GM12878 (cell line): ENCODE measurements around the gene RNASEH2A. TPM values are rescaled to one million over a fixed set of nuclear protein-coding genes. Genes with fewer than 3 reads are reported as not detected.

Source experiments
- ATAC-seq: fragments of 200-7000 bp; cut with Tn5 transposase; 3 replicates; pipeline ENCODE4 v1.9.1; 2020; ENCODE audit warnings: mild to moderate bottlenecking, moderate library complexity
- BruUV-seq: library from RNA; stranded (reverse); fragments of 400-500 nt; replicated peaks from 2 replicates; lab custom pipeline; 2021; lab: Mats Ljungman, UMichigan
- CTCF ChIA-PET: fragments of 300-600 bp; sonication (Branson Sonifier 250); formaldehyde crosslinking; extraction: SDS; loops from one replicate; lab custom pipeline; 2021; ENCODE audit warnings: inconsistent platforms; lab: Yijun Ruan, JAX
- POLR2A ChIA-PET: fragments of 350-600 bp; formaldehyde crosslinking; extraction: SDS; loops from one replicate; lab custom pipeline; 2021; ENCODE audit warnings: inconsistent platforms; lab: Charles Lee
- RAD21 ChIA-PET: fragments of 300-600 bp; sonication (Branson Sonifier 250); formaldehyde crosslinking; loops from one replicate; lab custom pipeline; 2023; ENCODE audit warnings: antibody characterized with exemption; ENCODE audit not compliant: unreplicated experiment; lab: Charles Lee
- SMC1A ChIA-PET: fragments of 300-600 bp; sonication (Branson Sonifier 250); formaldehyde crosslinking; loops from one replicate; lab custom pipeline; 2023; ENCODE audit not compliant: unreplicated experiment, uncharacterized antibody; lab: Charles Lee
- DNase-seq: peaks from one replicate; pipeline ENCODE4 v3.0.0-alpha.2; 2011; ENCODE audit warnings: low read depth, low spot score
- FAIRE-seq: peaks from 3 replicates; lab custom pipeline; 2011; peaks lifted over from hg19 to GRCh38; lab: Jason Lieb, UNC
- H2AFZ ChIP-seq: 2 replicates; pipeline ENCODE4 v1.6.0; 2011; ENCODE audit warnings: low read depth, low read length, control low read depth; ENCODE audit not compliant: control insufficient read depth
- H3K27ac ChIP-seq: 2 replicates; pipeline ENCODE4 v1.5.1; 2011; ENCODE audit warnings: control low read depth; ENCODE audit not compliant: control insufficient read depth, insufficient read depth
- H3K27me3 ChIP-seq, 2 experiments: replicated peaks in 1 of 2; 2 replicates each; pipeline versions ENCODE4 v1.6.0 to v1.6.1; 2011; ENCODE audit warnings: low read length in 1 of 2; ENCODE audit not compliant: control insufficient read depth in 2 of 2, insufficient read depth in 2 of 2
- H3K36me3 ChIP-seq, 2 experiments: 2 replicates each; pipeline ENCODE4 v1.5.1; 2011; ENCODE audit warnings: low read length in 1 of 2; ENCODE audit not compliant: control insufficient read depth in 2 of 2, insufficient read depth in 2 of 2
- H3K4me1 ChIP-seq: 2 replicates; pipeline ENCODE4 v1.6.1; 2011; ENCODE audit warnings: mild to moderate bottlenecking, low read length, moderate library complexity, mixed read lengths; ENCODE audit not compliant: control insufficient read depth, insufficient read depth
- H3K4me2 ChIP-seq: 2 replicates; pipeline ENCODE4 v1.6.0; 2011; ENCODE audit warnings: control low read depth; ENCODE audit not compliant: control insufficient read depth, insufficient read depth
- H3K4me3 ChIP-seq: fragments of 200-600 bp; sonication (generic); 2 replicates; pipeline ENCODE4 v1.5.1; 2016
- H3K79me2 ChIP-seq: 2 replicates; pipeline ENCODE4 v1.6.0; 2011; ENCODE audit warnings: low read length; ENCODE audit not compliant: control insufficient read depth, insufficient read depth
- H3K9ac ChIP-seq: 2 replicates; pipeline ENCODE4 v1.8.0; 2011; ENCODE audit warnings: low read length, control low read depth, mixed read lengths; ENCODE audit not compliant: control insufficient read depth, insufficient read depth
- H3K9me3 ChIP-seq: replicated peaks from 3 replicates; pipeline ENCODE4 v1.5.1; 2011; ENCODE audit warnings: mild to moderate bottlenecking, low read length; ENCODE audit not compliant: control insufficient read depth, insufficient read depth
- H4K20me1 ChIP-seq: 2 replicates; pipeline ENCODE4 v1.6.0; 2011; ENCODE audit not compliant: control insufficient read depth, insufficient read depth
- BCLAF1 ChIP-seq: fragments of 450-650 bp; IDR thresholded peaks from 2 replicates; pipeline ENCODE4 v1.6.1; 2017; ENCODE audit warnings: antibody characterized with exemption, mild to moderate bottlenecking, moderate library complexity
- CTCF ChIP-seq, 3 experiments: IDR thresholded peaks in 2 of 3; conservative IDR thresholded peaks in 1 of 3; 2 replicates each; pipeline ENCODE4 v1.5.1; 2011; ENCODE audit warnings: low read depth in 3 of 3, low read length in 3 of 3, mild to moderate bottlenecking in 3 of 3, control low read depth in 2 of 3, moderate library complexity in 2 of 3, inconsistent platforms in 1 of 3, mixed read lengths in 1 of 3; ENCODE audit not compliant: control insufficient read depth in 2 of 3, insufficient read depth in 1 of 3; ENCODE audit errors: extremely low read depth in 1 of 3
- E2F4 ChIP-seq: IDR thresholded peaks from 2 replicates; pipeline ENCODE4 v1.6.1; 2012; ENCODE audit warnings: low read depth, low read length, improper control_type of control experiment
- ELK1 ChIP-seq: IDR thresholded peaks from 2 replicates; pipeline ENCODE4 v1.6.1; 2012; ENCODE audit warnings: low read depth, low read length, improper control_type of control experiment
- NFXL1 ChIP-seq: fragments of 450-650 bp; IDR thresholded peaks from 2 replicates; pipeline ENCODE4 v1.6.1; 2017; ENCODE audit warnings: antibody characterized with exemption, mild to moderate bottlenecking, borderline replicate concordance
- RB1 ChIP-seq: fragments of 450-650 bp; formaldehyde crosslinking; IDR thresholded peaks from 2 replicates; pipeline ENCODE4 v1.6.1; 2017; ENCODE audit warnings: mild to moderate bottlenecking, borderline replicate concordance
- SUZ12 ChIP-seq: fragments of 200-600 bp; sonication (generic); IDR thresholded peaks from one replicate; pipeline ENCODE4 v1.6.1; 2018; ENCODE audit warnings: antibody characterized with exemption, mild to moderate bottlenecking; ENCODE audit not compliant: unreplicated experiment
- ZNF384 ChIP-seq: IDR thresholded peaks from 2 replicates; pipeline ENCODE4 v1.6.1; 2012; ENCODE audit warnings: low read depth, mild to moderate bottlenecking, low read length, improper control_type of control experiment, borderline replicate concordance
- WGBS: methylation state at CpG from one replicate; pipeline ENCODE4 v1.1.6; 2016; ENCODE audit warnings: low lambda C conversion rate; ENCODE audit not compliant: insufficient replicate concordance, insufficient coverage; ENCODE audit errors: missing lambda C conversion rate; 5-methylcytosine and 5-hydroxymethylcytosine counted together
- in situ Hi-C: fragments of 300-500 bp; cut with MboI; formaldehyde crosslinking; loops from 9 replicates; pipeline ENCODE4 v1.14.3; 2018; ENCODE audit warnings: mixed read lengths
- intact Hi-C: fragments of 100-400 bp; cut with micrococcal nuclease; formaldehyde crosslinking; loops from one replicate; pipeline ENCODE4 v1.14.2; 2022; ENCODE audit not compliant: unreplicated experiment
- polyA plus RNA-seq, 11 experiments: library from polyadenylated mRNA; depleted of rRNA in 4 of 11; unstranded in 6 of 11; stranded (reverse) in 5 of 11; fragments of >200 nt; fragmentation: Nextera tagmentation in 4 of 11; fragmentation: Illumina TruSeq in 1 of 11; extraction: Ambion mirVana in 4 of 11; extraction: Trizol in 1 of 11; gene quantifications; 1 replicate in 1 of 11; 2 replicates in 10 of 11; pipeline versions ENCODE4 v1.2.1 to v1.2.3, GENCODE V29; 2011 to 2016; ENCODE audit warnings: inconsistent platforms in 2 of 11, missing spikeins in 2 of 11, low read depth in 1 of 11
- total RNA-seq, 4 experiments: library from RNA; depleted of rRNA in 3 of 4; stranded (reverse); fragments of >200 nt in 3 of 4; fragmentation: Illumina TruSeq in 1 of 4; extraction: Trizol in 1 of 4; gene quantifications; 2 replicates each; pipeline versions ENCODE4 v1.2.1 to v1.2.3, GENCODE V29; 2013 to 2021

Gene RNASEH2A
- total and polyA plus RNA-seq, 10 of the 15 experiments (the other 5 are each of a cell fraction or from before 2014, with no cell fraction given), result 17.4 to 103 (median 40.4) TPM

- Histone ChIP-seq H2AFZ (no peak overlapping the region; the same call in 1 of the 2 replicates), H3K9ac (no peak overlapping the region), H3K4me2 (peak overlapping the region; percentile 86)
- TF ChIP-seq RB1 (no peak), E2F4 (no peak), NFXL1 (0 out of 2 replicates have a peak, but pooled peaks have one; percentile 60), CTCF (IDR thresholded peaks at IDR 0.05 in 2 of 3, conservative IDR thresholded peaks at IDR 0.05 in 1 of 3; ENCODE audit: control insufficient read depth in 2 of 3, extremely low read depth in 1 of 3, insufficient read depth in 1 of 3, low read depth in 3 of 3, low read length in 3 of 3) (no peak), BCLAF1 (no peak), ZNF384 (no peak), SUZ12 (peak; percentile 79), ELK1 (no peak)
- TF ChIP-seq, all 136 proteins: peak for 2
- BruUV-seq, result no TSS peak
- intact Hi-C loops (no loop called here), in situ Hi-C loops (no loop called here)
- H3K4me1 ChIP-seq, result peaks cover 4% of the 10 kb centered on the region; the same call in 1 of the 2 replicates
- ATAC-seq, result peak; percentile 12; the same call in 2 of the 3 replicates
- ChIA-PET POLR2A (no interaction called here), SMC1A (no interaction called here), RAD21 (no interaction called here), CTCF (interaction anchor here (0.8 to 2.1 kb wide), 5 partner anchors 13 to 74 kb away, joined by 3 to 4 read pairs (median 3); no protein-coding TSS in a partner anchor)
- DNase-seq, result no peak
- H3K4me3 ChIP-seq, result peak overlapping the region; percentile 41; the same call in 1 of the 2 replicates
- H3K36me3 ChIP-seq, result no peaks in the 10 kb centered on the region
- no peak overlapping the region for H3K27ac ChIP-seq
- H3K79me2 ChIP-seq, result no peaks in the 10 kb centered on the region
- no peaks in the 10 kb centered on the region; the same call in 1 of the 2 replicates for H4K20me1 ChIP-seq
- peaks cover 10 to 37% of the 10 kb centered on the region in 2 experiments for H3K27me3 ChIP-seq
- FAIRE-seq, result no peak
- no peaks in the 10 kb centered on the region; the same call in none of the 3 replicates for H3K9me3 ChIP-seq
- WGBS, result 17% methylated on average over 19 of the region's 87 CpGs
These were observed 27.6 kb downstream of the RNASEH2A start for GRCh38 chr19:12833738-12834565.
